Natural killer cell (primary cell): ENCODE data around the gene PHTF2. TPM values are rescaled to one million over a fixed set of nuclear protein-coding genes. Genes with fewer than 3 reads are reported as not detected.
"Not testable (repeated sequence)": the region's sequence is repeated elsewhere in the genome, so short reads cannot be mapped to it uniquely, and the experiment has no call there.

Experiments used
- ATAC-seq, 3 donors: fragments of 150-1000 bp in 2 of 3; fragments of 200-7000 bp in 1 of 3; cut with Tn5 transposase; 1 replicate in 1 of 3; 2 replicates in 2 of 3; pipeline ENCODE4 v1.10.0; 2021; ENCODE audit warnings: mild to moderate bottlenecking in 2 of 3, moderate library complexity in 2 of 3
- DNase-seq, 2 donors: peaks; one replicate each; pipeline versions ENCODE4 v3.0.0 to v3.0.0-alpha.2; 2013 to 2021; ENCODE audit warnings: mixed read lengths in 1 of 2
- H3K27ac ChIP-seq: one replicate; pipeline ENCODE4 v1.5.1; 2013; ENCODE audit warnings: mild to moderate bottlenecking, low read length
- H3K27me3 ChIP-seq: one replicate; pipeline ENCODE4 v1.6.1; 2013; ENCODE audit warnings: low read length; ENCODE audit not compliant: control insufficient read depth, insufficient read depth
- H3K36me3 ChIP-seq: one replicate; pipeline ENCODE4 v1.6.1; 2013; ENCODE audit warnings: low read length; ENCODE audit not compliant: control insufficient read depth, insufficient read depth
- H3K4me1 ChIP-seq: one replicate; pipeline ENCODE4 v1.6.1; 2013; ENCODE audit warnings: low read length; ENCODE audit not compliant: control insufficient read depth, insufficient read depth
- H3K4me3 ChIP-seq: one replicate; pipeline ENCODE4 v1.5.1; 2013; ENCODE audit warnings: low read length
- H3K9me3 ChIP-seq: one replicate; pipeline ENCODE4 v1.6.1; 2013; ENCODE audit warnings: low read length; ENCODE audit not compliant: control insufficient read depth, insufficient read depth
- H3K27ac Mint-ChIP-seq, 2 donors: one replicate each; pipeline ENCODE4 v1.8.0; 2022; ENCODE audit warnings: mild to moderate bottlenecking in 2 of 2, mixed read lengths in 2 of 2, moderate library complexity in 1 of 2
- H3K27me3 Mint-ChIP-seq, 2 donors: one replicate each; pipeline ENCODE4 v1.8.0; 2022; ENCODE audit warnings: low read depth in 2 of 2, mixed read lengths in 2 of 2
- H3K36me3 Mint-ChIP-seq: one replicate; pipeline ENCODE4 v1.8.0; 2022; ENCODE audit warnings: mixed read lengths
- H3K4me1 Mint-ChIP-seq, 2 donors: one replicate each; pipeline ENCODE4 v1.8.0; 2022; ENCODE audit warnings: mixed read lengths in 2 of 2
- H3K4me3 Mint-ChIP-seq: one replicate; pipeline ENCODE4 v1.8.0; 2022; ENCODE audit warnings: mild to moderate bottlenecking, moderate library complexity, mixed read lengths
- H3K9me3 Mint-ChIP-seq, 2 donors: one replicate each; pipeline ENCODE4 v1.8.0; 2022; ENCODE audit warnings: mixed read lengths in 2 of 2
- WGBS: methylation state at CpG from one replicate; pipeline ENCODE4 v1.1.7; 2013; ENCODE audit warnings: missing lambda C conversion rate; ENCODE audit not compliant: insufficient coverage; 5-methylcytosine and 5-hydroxymethylcytosine counted together
- intact Hi-C: fragments of 100-400 bp; cut with micrococcal nuclease; formaldehyde crosslinking; loops from one replicate; pipeline ENCODE4 v1.14.2; 2022
- total RNA-seq, 4 donors: library from RNA; stranded (reverse); fragments of 120-200 nt in 1 of 4; gene quantifications; one replicate each; pipeline versions ENCODE4 v1.2.3 to v1.2.4, GENCODE V29; 2013 to 2022
- TF ChIP-seq, protein P1 (sequence below): fragments of 200-600 bp; IDR thresholded peaks from one replicate; pipeline ENCODE4 v1.8.0; 2022; ENCODE audit warnings: antibody characterized with exemption

The PHTF2 gene
- total RNA-seq, 3 donors from 2014 or later (not counting 1 experiment from before 2014, with no cell fraction given): 23.1 to 26.9 (median 26.4) TPM

DNA sequence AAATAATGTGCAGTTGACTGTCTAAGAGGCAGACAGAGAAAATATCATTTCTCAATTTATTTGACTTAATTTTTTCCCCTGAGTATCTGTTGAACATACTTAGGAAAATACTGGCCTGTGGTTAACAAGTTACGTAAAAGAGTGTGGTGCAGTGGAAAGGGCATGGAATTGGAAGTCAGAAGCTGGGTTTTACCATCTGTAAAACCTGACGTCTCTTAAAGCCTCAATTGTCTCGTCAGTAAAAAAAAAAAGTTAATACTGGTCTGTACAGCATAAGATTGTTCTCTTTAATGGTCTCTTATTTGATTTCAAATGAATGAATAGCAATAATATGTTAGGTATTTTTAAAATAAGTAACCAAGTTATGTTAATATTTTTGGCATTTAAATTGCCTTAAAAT lies 67.8 kb downstream of the PHTF2 start:
- no peaks in the 10 kb centered on the region for H3K4me1 ChIP-seq
- Mint-ChIP-seq H3K27ac (no peak overlapping the region), H3K9me3 (no peaks in the 10 kb centered on the region), H3K36me3 (no peaks in the 10 kb centered on the region), H3K4me1 (peaks cover 20 to 22% of the 10 kb centered on the region in 2 donors), H3K27me3 (no peaks in the 10 kb centered on the region), H3K4me3 (no peak overlapping the region)
- H3K4me3 ChIP-seq: no peak overlapping the region
- DNase-seq: no peak
- ATAC-seq: no peak
- TF ChIP-seq, protein P1, sequence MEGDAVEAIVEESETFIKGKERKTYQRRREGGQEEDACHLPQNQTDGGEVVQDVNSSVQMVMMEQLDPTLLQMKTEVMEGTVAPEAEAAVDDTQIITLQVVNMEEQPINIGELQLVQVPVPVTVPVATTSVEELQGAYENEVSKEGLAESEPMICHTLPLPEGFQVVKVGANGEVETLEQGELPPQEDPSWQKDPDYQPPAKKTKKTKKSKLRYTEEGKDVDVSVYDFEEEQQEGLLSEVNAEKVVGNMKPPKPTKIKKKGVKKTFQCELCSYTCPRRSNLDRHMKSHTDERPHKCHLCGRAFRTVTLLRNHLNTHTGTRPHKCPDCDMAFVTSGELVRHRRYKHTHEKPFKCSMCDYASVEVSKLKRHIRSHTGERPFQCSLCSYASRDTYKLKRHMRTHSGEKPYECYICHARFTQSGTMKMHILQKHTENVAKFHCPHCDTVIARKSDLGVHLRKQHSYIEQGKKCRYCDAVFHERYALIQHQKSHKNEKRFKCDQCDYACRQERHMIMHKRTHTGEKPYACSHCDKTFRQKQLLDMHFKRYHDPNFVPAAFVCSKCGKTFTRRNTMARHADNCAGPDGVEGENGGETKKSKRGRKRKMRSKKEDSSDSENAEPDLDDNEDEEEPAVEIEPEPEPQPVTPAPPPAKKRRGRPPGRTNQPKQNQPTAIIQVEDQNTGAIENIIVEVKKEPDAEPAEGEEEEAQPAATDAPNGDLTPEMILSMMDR: no peak
- no peaks in the 10 kb centered on the region for H3K36me3 ChIP-seq
- intact Hi-C loops: no loop called here
- no peaks in the 10 kb centered on the region for H3K27me3 ChIP-seq
- H3K9me3 ChIP-seq: no peaks in the 10 kb centered on the region
- WGBS: 96% methylated on average over 3 of the region's 3 CpGs
- H3K27ac ChIP-seq: no peak overlapping the region

DNA sequence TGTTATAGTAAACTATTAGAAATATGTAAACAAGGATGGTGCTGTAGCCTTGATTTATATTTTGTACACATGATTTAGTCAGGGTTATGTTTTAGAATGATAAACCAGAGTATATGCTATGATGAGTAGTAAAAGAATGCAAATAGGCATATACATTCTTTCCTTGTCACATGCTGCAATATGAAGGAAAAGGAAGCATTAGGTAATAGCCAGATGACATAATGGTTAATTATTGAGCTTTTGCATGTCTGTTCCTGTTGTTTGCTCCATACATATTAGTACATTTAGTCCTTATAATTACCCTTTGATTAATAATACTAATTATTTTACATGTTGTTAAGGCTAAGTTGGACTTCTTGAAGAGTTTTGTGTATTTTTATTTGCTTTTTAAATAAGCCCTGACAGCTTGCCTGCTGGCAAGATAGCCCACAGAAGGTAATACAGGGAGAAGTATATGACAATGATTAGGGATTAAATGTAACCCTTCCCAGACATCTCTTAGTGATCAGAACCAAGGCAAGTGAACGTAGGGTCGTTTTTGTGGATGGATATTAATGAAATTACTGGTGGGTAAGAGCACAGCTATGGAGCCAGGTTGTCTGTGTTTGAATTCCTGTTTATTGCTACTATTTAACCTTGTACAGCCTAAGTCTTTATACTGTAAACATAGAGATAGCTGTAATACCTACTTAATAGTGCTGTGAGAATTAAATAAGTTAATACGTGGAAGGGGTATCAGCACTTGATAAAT lies 68.4 kb downstream of the PHTF2 start:
- Mint-ChIP-seq H3K27me3 (no peaks in the 10 kb centered on the region), H3K4me1 (peaks cover 20 to 22% of the 10 kb centered on the region in 2 donors), H3K4me3 (no peak overlapping the region), H3K27ac (no peak overlapping the region), H3K36me3 (no peaks in the 10 kb centered on the region), H3K9me3 (no peaks in the 10 kb centered on the region)
- 94% methylated on average over 3 of the region's 3 CpGs for WGBS
- H3K27me3 ChIP-seq: no peaks in the 10 kb centered on the region
- no peak for DNase-seq
- ATAC-seq: no peak
- H3K9me3 ChIP-seq: no peaks in the 10 kb centered on the region
- no peak overlapping the region for H3K4me3 ChIP-seq
- TF ChIP-seq, protein P1: no peak
- H3K27ac ChIP-seq: no peak overlapping the region
- no peaks in the 10 kb centered on the region for H3K4me1 ChIP-seq
- no peaks in the 10 kb centered on the region for H3K36me3 ChIP-seq
- intact Hi-C loops: no loop called here

DNA sequence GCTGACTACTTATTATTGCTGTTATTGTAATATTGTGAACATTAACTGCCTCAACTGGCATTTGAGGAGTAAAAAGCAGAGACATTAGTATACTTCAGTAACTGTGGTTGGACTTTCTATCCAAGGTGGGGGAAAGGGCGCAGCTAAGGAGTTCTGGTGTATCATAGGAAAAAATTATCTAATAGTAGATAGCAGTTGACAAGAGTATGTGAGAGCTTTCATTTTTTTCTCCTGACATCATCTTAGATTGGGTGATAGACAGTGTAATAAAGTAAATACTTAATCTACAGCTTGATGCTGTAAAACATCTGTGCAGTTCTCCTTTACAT lies 68.9 kb downstream of the PHTF2 start:
- H3K27ac ChIP-seq: no peak overlapping the region
- TF ChIP-seq, protein P1: no peak
- WGBS: 92% methylated on average over 1 of the region's 1 CpG
- intact Hi-C loops: no loop called here
- DNase-seq (no peak), ATAC-seq (no peak)
- no peak overlapping the region for H3K4me3 ChIP-seq
- H3K27ac Mint-ChIP-seq: no peak overlapping the region
- H3K4me1 ChIP-seq: no peaks in the 10 kb centered on the region
- no peaks in the 10 kb centered on the region for H3K36me3 Mint-ChIP-seq
- no peaks in the 10 kb centered on the region for H3K36me3 ChIP-seq
- H3K9me3 Mint-ChIP-seq: no peaks in the 10 kb centered on the region
- H3K4me1 Mint-ChIP-seq: peaks cover 20 to 25% of the 10 kb centered on the region in 2 donors
- no peaks in the 10 kb centered on the region for H3K27me3 ChIP-seq
- no peaks in the 10 kb centered on the region for H3K27me3 Mint-ChIP-seq
- no peaks in the 10 kb centered on the region for H3K9me3 ChIP-seq
- H3K4me3 Mint-ChIP-seq: no peak overlapping the region

DNA sequence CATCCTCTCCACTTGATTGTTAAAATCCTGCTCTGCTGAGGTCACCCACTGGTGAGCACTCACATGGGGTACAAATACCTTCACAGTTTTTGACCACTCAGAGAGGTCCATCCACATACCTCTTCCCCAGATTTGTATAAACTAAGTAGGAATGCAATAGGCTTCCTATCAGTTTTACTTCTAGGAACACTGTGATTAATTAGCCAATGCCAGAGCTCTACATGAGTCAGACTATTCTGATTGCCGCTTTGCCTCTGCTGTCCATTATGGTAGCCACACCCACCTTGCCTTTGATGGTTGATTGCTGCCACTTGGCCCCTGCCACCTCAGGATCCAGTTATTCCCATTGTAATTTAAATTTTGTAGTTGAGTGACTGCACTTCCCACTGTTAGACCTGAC lies 73.7 kb downstream of the PHTF2 start:
- H3K36me3 Mint-ChIP-seq, ATAC-seq, intact Hi-C loops, H3K4me3 ChIP-seq, H3K36me3 ChIP-seq, H3K9me3 ChIP-seq, DNase-seq, H3K4me1 ChIP-seq, H3K4me3 Mint-ChIP-seq, H3K27ac ChIP-seq, H3K9me3 Mint-ChIP-seq, H3K27ac Mint-ChIP-seq, H3K27me3 Mint-ChIP-seq, H3K27me3 ChIP-seq: not testable (repeated sequence)
- peaks cover 5 to 10% of the 10 kb centered on the region in 2 donors for H3K4me1 Mint-ChIP-seq
- 100% methylated on average over 1 of the region's 1 CpG for WGBS

DNA sequence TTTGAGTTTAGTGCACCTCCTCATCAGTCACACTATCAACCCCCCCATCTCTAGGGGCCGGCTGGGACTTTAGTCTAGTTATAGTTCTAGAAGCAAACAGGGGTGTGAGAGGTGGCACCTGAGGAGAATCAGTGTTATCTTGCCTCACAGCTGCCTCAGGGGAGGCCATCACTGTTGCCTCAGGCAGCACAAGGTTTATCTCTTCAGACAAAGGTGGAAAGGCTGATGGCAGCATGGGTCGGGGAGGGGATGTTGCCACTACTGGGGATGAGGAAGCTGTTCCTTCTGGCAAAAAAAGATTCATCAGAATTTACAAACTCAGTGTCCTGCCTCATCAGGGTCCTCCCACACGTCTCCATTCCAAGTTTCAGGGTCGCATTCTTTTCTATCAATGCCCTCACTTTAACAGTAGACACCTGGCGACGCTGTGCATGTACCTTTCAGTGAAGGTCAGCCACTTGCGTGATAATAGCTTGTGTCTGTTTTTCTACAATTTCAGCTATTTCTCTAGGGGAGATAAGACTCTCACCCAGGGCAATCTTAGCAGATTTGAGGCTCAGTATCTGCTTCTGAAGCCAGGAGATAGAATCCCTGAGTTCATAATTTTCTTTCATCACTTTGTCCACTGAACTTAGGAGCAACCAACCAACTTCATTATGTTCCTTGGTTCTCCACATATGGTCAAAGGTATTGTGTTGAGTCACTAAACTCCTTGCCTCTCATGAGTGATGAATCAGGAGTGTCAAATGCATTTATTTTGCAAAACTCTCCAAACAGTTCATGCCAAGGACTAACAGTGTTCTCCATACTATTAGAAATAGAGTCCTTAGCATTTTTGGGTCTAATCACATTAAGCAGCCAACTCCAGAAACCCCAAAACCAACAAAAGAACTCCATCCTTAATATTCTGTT lies 75.1 kb downstream of the PHTF2 start:
- DNase-seq, H3K9me3 Mint-ChIP-seq, H3K27me3 ChIP-seq, H3K4me3 Mint-ChIP-seq, intact Hi-C loops, ATAC-seq, H3K36me3 ChIP-seq, H3K36me3 Mint-ChIP-seq, H3K4me1 ChIP-seq, H3K4me3 ChIP-seq, H3K4me1 Mint-ChIP-seq, H3K9me3 ChIP-seq, H3K27ac ChIP-seq, H3K27ac Mint-ChIP-seq, H3K27me3 Mint-ChIP-seq: not testable (repeated sequence)
- WGBS: over 99% methylated on average over 6 of the region's 7 CpGs
